GM19240 (cell line): ENCODE data around the gene RORB.

ENCODE experiments used
- DNase-seq: peaks from one replicate; pipeline ENCODE4 v3.0.0; 2011; ENCODE audit warnings: low spot score; ENCODE audit not compliant: insufficient read length

Gene RORB

DNA sequence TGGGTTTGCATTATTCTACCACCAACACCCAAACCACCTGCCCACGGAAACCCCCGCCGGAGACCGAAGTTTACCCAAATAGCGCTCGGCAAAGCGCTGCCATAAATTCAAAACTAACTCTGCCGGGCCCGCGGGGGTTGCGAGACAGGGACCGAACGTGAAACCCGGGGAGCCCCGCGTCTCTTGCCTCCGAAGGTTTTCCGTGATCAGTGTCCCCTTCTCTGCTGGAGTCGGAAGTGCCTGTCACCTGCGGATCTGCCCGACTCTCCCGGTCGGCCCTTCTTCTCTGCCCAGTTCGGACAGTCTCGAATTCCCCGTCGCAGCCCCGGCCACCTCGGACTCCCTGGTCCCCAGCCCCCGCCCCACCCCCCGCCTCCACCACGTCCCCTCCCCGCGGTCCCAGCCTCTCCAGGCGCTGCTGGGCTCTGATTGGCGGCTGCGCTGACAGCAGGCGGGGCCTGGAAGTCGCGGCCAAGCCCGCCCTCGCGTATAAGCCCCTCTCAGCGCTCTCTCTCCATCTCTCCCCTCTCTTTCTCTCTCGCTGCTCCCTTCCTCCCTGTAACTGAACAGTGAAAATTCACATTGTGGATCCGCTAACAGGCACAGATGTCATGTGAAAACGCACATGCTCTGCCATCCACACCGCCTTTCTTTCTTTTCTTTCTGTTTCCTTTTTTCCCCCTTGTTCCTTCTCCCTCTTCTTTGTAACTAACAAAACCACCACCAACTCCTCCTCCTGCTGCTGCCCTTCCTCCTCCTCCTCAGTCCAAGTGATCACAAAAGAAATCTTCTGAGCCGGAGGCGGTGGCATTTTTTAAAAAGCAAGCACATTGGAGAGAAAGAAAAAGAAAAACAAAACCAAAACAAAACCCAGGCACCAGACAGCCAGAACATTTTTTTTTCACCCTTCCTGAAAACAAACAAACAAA, at the start of gene RORB:
Gene RORB, plus strand, starts transcription at position 517 of the 929 bp plus-strand sequence. CDS start 642 bp downstream, outside the sequence.
- peak; percentile 38 for DNase-seq

DNA sequence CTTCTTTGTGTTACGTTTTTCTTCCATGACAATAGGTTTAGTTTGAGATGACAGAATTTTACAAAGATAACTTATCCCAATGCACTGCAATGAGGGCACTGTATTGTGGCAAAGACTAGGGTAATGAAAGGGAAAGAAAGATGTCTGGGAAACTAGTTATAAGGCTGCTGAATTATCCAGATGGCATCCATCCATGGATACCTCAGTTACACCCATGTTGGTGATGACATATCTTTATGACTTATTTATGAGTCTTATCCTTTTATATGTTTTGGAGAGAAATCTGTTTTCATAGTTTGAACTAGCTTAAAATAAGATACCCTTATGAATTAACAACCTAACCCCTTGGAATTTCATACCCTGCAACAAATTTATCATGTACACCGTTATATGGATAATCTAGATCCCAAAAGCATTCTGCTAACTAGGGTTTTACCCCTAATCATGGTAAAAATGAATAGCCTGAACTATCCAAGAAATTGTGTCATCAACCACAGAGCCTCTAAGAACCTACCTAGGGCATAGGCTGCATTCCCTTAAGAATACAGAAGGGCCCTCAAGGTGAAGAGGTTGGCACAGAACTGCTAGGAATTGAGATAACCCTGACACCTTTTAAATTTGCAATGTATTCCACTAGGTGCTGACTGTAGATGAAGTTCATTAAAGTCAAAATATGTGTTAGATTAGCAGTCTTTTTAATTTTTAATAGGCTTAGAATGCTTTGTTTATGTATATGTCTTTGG, 49.5 kb upstream of the RORB start:
- no peak for DNase-seq

DNA sequence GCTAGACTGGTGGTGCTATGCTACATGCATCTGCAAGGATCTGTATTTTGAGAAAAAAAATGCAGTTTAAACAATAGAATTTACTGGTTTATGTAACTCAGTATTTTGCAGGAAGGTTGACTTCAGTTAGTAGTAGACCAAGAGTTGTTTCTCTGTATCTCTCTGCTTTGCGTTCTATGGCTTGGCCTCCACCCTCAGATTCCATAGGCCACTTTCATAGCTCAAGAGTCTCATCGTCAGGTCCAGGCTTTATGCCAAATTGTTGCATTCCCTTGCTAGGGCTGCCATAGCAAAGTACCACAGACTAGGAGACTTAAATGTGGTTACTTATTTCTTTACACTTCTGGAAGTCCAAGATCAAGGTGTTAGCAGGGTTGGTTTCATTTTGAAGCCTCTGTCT, 48.1 kb upstream of the RORB start:
- no peak for DNase-seq

DNA sequence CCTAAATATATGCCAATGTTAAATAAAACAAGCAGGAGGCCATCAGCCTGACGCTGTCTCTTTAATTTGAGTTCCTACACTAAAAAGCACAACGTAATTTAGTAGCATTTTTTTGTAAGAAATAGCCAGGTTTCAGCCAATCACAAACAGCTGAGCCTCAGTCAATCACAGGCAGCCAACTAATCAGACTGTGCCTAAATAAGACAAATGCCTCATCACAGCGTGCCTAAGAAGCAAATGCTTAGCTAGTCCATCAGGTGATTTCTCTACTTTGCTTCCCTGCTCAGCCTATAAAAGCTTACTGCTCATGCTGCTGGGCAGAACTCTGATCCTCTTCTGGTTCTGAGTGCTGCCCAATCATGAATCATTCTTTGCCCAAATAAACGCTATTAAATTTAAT, 38.3 kb upstream of the RORB start:
- DNase-seq, result no peak

DNA sequence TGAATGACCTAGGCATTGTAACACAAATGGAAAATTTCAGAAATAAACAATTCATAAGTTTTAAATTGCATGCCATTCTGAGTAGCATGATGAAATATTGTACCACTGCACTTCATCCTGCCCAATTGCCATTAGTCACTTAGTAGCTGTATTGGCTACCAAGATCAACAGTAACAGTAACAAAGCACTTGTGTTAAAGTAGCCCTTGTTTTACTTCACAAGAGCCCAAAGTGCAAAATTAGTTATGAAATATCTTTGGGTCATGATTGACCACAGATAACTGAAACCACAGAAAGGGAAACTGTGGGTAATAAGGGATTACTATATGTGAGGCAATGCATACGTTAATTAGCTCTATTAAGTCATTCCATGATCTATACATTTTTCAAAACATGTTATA, 33.3 kb upstream of the RORB start:
- no peak for DNase-seq

DNA sequence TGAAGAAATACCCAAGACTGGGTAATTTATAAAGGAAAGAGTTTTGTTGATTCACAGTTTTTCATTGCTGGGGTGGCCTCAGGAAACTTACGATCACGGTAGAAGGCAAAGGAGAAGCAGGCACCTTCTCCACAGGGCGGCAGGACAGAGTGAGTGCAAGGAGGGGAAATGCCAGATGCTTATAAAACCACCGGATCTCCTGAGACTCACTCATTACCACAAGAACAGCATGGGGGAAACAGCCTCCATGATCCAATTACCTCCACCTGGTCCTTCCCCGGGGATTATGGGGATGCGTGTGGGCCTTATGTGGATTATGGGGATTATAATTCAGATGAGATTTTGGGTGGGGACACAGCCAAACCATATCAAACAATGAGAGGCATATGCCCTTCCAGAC, 18.5 kb upstream of the RORB start:
- DNase-seq, result no peak

DNA sequence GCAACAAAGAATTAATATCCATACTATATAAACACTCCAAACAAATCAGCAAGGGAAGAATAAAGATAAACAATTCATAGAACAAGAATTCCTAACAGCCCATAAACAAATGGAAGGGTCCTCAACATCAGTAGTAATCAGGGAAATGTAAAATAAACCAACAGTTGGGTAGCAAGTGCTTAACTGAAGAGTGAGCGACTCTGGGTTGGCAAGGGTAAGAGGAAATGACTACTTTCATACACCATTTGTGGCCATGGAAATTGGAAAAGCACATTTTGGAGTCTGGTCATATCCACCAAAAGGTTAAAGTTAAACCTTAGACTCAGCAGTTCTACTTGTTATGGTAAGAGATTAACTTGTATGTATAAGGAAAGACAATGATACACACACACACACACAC, 17.4 kb upstream of the RORB start:
- no peak for DNase-seq

DNA sequence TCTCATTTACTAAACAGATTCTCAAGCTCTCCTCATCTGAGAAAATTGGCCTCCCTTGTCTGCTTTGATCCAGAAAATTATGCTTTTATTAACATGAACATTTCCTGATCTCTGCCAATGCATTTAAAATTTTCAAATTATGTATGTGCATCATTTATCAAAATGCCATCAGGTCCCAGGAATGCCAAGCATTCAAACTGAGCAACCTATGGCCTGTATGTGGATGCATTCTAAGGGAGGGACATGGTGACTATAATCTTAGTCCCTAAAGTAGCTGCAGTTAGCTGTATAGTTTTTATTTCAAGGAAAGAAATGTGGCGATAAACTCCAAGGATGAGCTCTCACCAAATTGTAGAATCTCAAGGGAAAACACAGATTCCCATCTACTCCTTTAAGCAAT, 9.7 kb upstream of the RORB start:
- DNase-seq, result no peak

DNA sequence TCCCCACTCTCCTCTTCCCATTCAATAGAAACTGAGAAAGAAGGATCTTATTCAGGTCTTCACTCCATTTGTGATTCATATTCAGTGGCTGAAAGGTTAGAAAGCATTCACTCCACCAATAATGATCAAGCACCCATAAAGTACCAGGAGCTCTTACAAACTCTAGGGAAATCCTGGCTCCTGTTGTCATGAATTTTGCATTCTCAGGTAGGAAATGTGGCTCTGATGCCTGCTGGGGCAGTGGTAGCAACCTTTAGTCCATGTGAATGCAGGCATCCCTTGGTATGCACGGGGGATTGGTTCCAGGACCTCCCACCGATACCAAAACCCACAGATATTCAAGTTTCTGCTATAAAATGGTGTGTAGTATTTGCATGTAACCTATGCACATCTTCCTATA, 3.6 kb upstream of the RORB start:
- DNase-seq, result no peak

DNA sequence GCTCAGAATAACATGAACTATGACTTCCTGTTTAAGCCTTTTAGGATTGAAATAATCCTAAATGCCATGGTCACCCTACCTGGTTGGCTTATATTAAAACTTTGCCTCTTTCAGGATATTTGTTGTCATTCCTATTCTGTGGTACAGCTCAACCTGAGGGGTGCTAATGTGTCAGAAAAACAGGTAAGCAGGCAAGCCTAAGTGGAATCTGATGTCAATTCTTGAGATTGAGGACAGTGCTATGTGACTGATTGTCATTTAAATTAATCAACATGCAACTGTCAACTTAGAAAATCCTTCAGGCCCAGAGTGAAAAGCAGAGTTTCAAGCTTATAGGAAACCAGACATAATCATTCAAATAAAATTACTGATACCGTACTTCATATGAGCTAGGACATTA, 2.6 kb upstream of the RORB start:
- no peak for DNase-seq

DNA sequence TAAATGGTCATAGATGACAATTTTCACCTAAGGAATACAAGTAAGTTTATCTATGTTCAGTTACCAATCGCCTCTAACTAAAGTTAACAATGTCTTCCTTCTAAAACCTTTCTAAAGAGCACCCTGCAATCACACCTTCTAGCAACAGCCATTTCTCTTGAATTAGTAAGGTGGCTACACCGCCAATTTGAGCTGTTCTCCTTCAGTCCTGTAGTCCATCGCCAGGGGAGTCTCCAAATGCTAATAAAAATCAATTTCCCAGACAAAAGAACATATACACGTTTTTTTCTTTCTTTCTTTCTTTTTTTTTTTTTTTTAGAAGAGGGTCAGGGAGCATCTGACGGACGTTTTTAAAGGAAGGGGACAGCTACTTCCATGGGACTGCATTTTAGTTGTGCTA, 729 bp upstream of the RORB start:
- DNase-seq, result no peak

DNA sequence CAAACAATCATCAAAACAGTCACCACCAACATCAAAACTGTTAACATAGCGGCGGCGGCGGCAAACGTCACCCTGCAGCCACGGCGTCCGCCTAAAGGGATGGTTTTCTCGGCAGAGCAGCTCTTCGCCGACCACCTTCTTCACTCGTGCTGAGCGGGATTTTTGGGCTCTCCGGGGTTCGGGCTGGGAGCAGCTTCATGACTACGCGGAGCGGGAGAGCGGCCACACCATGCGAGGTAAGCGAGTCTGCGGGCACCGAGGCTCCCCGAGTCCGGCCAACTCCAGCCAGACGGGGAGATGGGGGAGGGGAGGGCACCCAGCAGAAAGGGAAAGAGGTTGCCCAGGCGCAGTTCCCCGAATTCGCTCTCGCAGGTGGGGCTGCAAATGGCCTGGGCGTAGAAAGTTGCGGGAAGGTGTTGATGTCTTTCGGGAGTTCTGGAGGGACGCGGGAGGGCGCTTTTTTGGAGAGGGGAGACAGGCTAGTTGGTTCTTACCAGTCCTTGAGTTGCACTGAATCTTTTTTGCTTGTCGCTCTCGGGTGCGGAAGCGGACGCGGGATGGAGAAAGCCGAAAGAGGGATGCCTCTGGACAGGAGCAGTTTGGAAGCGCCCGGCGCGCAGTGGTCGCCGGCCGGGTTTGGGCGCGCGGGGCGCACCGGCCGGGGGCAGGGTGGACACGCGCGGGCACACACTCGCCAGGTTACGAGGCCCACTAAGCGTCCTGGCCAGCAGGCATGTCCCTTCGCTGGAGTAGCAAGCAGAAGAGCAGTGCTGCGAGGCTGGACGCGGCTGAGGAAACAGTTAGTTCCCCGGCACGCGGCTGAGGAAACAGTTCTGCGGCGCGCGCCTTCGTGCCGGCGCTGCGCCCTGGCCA, 849 bp downstream of the RORB start:
- DNase-seq, result no peak

DNA sequence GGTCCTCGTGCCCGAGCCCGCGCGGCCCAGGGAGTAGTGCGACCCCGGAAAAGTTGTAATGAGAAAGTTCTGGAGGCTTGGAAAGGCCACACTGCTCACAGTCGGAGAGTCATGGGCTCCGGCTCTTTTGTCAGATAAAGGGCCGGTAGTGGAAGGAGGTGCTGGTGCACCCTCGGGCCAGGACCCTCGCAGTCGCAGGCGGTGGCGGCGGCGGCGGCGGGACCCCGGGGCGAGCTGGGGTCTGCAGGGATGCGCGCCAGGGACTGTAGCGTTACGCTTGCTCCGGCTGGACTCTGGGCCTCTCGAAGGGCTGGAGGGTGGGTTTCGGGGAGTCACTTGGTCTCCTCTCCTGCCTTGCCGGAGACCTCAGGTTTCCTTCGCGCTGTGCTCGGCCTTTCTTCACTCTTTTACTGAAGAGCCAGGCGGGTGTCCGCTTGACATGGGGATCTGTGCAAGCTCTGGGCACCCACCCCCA, 1.5 kb downstream of the RORB start:
- DNase-seq, result no peak

DNA sequence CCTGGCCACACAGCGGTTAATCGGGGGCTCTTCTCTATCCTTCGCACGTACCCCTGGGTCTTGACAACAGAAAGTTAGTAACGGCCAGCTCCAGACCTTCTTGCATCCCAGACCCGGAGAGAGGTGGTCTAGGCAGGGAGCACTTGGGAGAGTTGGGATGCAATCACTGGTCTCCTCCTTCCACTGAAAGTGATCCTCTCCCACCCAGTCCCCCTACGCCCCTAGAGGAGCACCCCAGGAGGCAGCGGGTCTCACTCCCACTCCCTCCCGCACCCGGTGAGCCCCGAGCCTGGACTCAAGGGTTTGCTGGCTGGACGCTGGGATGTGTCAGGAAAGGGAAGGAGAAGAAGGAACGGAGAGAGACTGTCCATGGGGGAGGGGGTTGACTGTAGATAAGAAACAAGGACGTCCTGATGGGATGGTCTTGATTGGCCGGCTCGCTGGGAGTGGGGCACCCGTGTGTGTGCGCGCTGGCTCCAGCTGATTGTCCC, 2.0 kb downstream of the RORB start:
- no peak for DNase-seq

DNA sequence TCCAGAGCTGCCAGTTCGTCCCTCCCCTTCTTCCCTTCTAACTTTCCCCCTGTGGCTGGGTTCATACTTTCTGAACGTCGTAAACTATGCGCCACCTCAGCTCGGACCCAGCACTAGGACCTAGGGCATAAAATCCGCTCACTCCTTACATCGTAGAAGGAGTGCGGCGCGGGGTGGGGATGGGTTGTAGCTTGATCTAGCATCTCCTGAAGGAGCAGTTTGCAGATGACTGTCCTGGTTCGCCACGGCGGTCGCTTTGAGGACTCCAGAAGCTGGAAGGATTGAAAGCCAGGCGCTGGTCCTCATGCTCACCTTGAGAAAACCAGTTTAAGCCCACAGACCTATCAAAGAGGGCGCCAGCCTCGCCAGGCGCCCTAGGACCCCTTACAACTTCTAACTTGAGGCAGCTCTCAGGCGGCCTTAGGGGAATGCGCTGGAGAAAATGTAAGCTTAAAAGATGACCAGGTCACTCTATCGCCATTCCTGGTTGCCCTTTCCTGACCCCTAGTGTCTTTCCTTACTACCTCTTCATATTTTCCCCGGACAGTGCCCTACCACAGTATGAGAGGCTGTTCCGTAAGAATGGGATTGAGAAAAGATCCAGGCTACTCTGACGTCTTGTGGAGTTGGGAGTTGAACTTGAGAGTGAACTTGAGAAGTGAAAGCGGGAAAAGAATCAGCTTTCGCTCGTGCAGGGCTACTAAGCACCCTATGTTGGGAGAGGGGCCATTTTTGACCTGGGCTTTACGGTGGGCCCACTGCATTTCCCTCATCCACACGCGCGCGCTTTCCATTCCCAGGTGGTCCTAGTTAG, 2.8 kb downstream of the RORB start:
- DNase-seq, result no peak

DNA sequence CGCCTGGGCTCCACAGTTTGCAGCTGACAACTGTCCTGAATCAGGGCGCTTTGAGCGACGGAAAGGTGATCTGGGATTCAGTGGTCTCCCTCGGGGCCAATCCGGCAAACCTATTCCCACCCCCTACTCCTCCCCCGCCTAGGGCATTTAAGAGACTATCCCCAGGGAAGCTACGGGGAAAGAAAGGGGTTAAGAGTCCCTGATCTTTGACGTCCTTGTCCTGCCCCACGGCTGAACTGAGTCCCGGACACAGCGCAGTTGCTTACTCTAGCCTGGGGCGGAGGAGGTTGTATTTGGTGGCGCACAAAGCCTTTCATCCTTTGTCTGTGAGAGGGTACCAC, 3.4 kb downstream of the RORB start:
- no peak for DNase-seq

DNA sequence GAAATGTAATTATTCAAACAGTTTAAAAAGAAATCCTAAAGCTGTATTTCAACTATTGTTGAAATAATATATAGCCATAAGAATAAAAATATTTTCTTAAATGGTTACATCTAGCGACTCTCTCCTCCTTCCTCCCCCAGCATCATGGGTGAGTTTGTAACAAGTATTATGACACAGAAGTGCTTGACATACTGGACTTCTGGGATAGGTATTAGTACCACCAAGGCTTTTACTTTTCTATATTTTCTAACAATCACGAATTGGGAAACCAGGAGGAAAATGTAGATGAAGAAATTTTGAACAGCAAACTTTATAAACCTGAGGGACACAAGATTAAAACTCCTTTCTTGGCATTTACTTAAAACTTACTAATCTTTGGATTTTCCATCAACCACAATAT, 4.4 kb downstream of the RORB start:
- no peak for DNase-seq

DNA sequence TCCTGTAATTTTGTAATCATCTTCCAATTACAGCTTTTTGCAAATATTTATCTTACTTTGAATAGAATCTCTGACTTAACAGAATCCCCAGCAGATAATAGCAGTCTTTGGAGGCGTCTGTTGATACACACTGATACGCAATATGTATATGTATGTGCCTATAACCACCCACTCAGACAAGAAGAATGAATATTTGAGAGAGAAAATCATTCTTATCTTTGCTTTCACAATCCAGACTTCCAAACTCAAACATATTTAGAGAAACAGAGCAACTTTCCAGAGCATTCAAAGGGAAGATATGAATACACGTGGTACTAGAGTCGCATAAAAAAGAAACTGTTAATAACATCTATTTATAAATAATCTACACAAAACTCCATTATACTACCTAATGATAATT, 6.1 kb downstream of the RORB start:
- no peak for DNase-seq

DNA sequence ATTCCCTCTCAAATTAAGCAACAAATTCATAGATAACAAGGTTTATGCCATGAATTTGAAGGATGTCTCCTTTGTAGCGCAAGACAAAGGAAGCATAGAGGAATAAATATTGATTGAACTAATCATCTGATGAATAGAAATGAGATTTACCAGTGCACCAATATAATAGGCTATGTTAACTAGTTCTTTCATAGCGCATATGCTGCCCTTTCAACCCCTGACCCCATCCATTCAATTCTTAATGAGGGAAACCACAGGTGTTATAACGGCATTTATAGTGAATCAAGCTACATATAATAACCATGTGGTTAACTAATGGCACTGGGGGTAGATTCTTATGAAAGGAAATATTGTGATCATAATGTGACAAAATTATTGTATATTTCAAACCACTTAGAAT, 6.5 kb downstream of the RORB start:
- no peak for DNase-seq

DNA sequence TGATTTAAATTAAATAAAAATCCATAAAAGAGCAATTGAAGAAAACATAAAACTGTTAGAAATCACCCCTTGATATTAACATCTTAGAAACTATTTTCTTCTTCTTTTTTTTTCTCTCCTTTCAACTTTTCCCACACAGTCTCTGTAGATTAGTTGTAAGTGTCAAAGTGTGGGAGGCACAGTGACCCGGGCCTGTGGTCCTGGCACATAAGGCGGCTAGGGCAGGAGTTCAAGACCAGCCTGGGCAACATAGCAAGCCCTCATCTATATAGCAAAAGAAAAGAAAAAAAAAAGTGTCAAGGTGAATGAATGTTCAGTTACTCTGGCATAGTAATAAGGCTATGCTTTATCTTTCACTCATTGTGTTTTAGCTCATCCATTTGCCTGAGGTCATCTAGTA, 14.2 kb downstream of the RORB start:
- DNase-seq, result no peak

DNA sequence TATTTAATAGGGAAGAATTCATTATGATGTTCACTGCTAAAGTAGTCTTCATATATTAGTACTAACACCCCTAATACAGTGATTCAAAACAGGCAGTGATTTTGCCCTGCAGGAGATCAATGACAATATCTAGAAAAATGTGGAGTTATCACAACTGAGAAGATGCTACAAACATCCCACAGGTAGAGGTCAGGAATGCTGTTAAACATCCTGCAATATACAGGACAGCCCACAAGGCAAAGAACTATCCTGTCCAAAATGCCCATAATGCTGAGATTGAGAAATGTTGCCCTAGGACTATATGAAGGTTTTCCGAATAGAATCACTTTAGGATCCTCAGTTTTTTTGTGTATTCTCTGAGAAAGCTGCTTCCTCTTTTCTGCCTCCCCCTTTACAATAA, 15.3 kb downstream of the RORB start:
- no peak for DNase-seq
